ENCODE results near the gene C2CD2. TPM values are rescaled to one million over a fixed set of nuclear protein-coding genes. Genes with fewer than 3 reads are reported as not detected.

Gene C2CD2
- total and polyA plus RNA-seq, 2 of the 8 experiments (the other 6 are each of a cell fraction or from before 2014, with no cell fraction given): 10.4 to 13.0 TPM

GRCh38 chr21:41900401-41900800, 53.4 kb downstream of the C2CD2 start:
- Histone ChIP-seq H4K8ac (ENCODE audit: extremely low read depth, insufficient read depth, low read length) (no peak overlapping the region), H3K4me3 (ENCODE audit: extremely low read depth in 1 of 4, insufficient read depth in 2 of 4, low read depth in 3 of 4, low read length in 4 of 4) (no peak overlapping the region), H3K4me1 (replicated peaks in 1 of 4; ENCODE audit: control insufficient read depth in 3 of 4, insufficient read depth in 4 of 4, low read length in 3 of 4) (peaks cover 4 to 23% (median 19%) of the 10 kb centered on the region in 4 experiments), H3K27me3 (replicated peaks in 1 of 4; ENCODE audit: control insufficient read depth in 3 of 4, extremely low read depth in 1 of 4, insufficient read depth in 3 of 4, low read length in 3 of 4) (no peaks in the 10 kb centered on the region), H3K36me3 (ENCODE audit: control insufficient read depth in 2 of 4, insufficient read depth in 4 of 4, low read length in 3 of 4) (no peaks in the 10 kb centered on the region; a peak in 1 of 8 replicates), H3K79me1 (ENCODE audit: low read depth, low read length) (no peaks in the 10 kb centered on the region), H2BK12ac (ENCODE audit: low read depth, low read length) (no peak overlapping the region), H2BK20ac (ENCODE audit: low read length) (no peak overlapping the region), H4K5ac (ENCODE audit: insufficient read length, low read depth, low read length) (no peak overlapping the region), H3K56ac (replicated peaks; ENCODE audit: insufficient read length, low read depth, low read length) (no peak overlapping the region), H3K9me3 (ENCODE audit: insufficient read depth in 2 of 2, low read depth in 1 of 2, low read length in 1 of 2) (no peaks in the 10 kb centered on the region), H3K4ac (replicated peaks; ENCODE audit: insufficient read length, low read depth, low read length) (no peak overlapping the region), H3K23ac (ENCODE audit: insufficient read length) (no peak overlapping the region), H4K91ac (replicated peaks; ENCODE audit: insufficient read length, low read length) (no peak overlapping the region), H2BK15ac (ENCODE audit: low read length) (no peak overlapping the region), H3K18ac (ENCODE audit: extremely low read depth, low read length) (no peak overlapping the region), H3K14ac (ENCODE audit: insufficient read length) (no peak overlapping the region), H4K20me1 (replicated peaks in 1 of 2; ENCODE audit: control insufficient read depth in 1 of 2, insufficient read depth in 2 of 2, low read length in 2 of 2) (no peaks in the 10 kb centered on the region), H2BK5ac (ENCODE audit: low read depth, low read length) (no peak overlapping the region), H3K79me2 (ENCODE audit: control insufficient read depth in 1 of 2, insufficient read depth in 2 of 2, low read length in 2 of 2) (no peaks in the 10 kb centered on the region), H2AK5ac (ENCODE audit: low read depth, low read length) (no peak overlapping the region), H3K27ac (ENCODE audit: low read depth, low read length) (no peak overlapping the region), H2BK120ac (replicated peaks; ENCODE audit: low read depth, low read length) (no peak overlapping the region), H3K23me2 (ENCODE audit: low read depth, low read length) (no peaks in the 10 kb centered on the region), H2AFZ (ENCODE audit: low read length) (no peak overlapping the region), H3K9ac (replicated peaks in 1 of 4; ENCODE audit: extremely low read depth in 1 of 4, low read depth in 3 of 4, low read length in 3 of 4) (no peak overlapping the region), H3K4me2 (ENCODE audit: insufficient read depth in 1 of 2, low read depth in 2 of 2, low read length in 2 of 2) (no peak overlapping the region)
- no peak for FAIRE-seq
- WGBS, 2 experiments (ENCODE audit: extremely low coverage in 1 of 2, insufficient coverage in 1 of 2, insufficient read length in 1 of 2, insufficient replicate concordance in 2 of 2, low coverage in 1 of 2, low lambda C conversion rate in 2 of 2, missing lambda C conversion rate in 1 of 2): 82% methylated on average over 6 of the region's 6 CpGs; no CpG with 5 or more reads in 1 of the 2 experiments
- no peak for DNase-seq (ENCODE audit: low read depth in 1 of 2, low spot score in 2 of 2)
- ChIA-PET POLR2A (ENCODE audit: partially characterized antibody) (no interaction called here), CTCF (ENCODE audit: partially characterized antibody) (no interaction called here)
- no peak for TF ChIP-seq TEAD4 (IDR thresholded peaks at IDR 0.05; ENCODE audit: low read depth, low read length)
- TF ChIP-seq FOSL1 (IDR thresholded peaks at IDR 0.05; ENCODE audit: insufficient read depth, low read depth, low read length): no peak
- TF ChIP-seq TCF12 (IDR thresholded peaks at IDR 0.05; ENCODE audit: low read depth, low read length): no peak
- no peak for TF ChIP-seq NANOG (IDR thresholded peaks at IDR 0.05; ENCODE audit: insufficient read depth, low read depth, low read length, poor library complexity, severe bottlenecking)
- TF ChIP-seq SP2 (IDR thresholded peaks at IDR 0.05; ENCODE audit: low read length): no peak
- TF ChIP-seq E2F6 (IDR thresholded peaks at IDR 0.05): no peak
- TF ChIP-seq CHD1 (IDR thresholded peaks at IDR 0.05; ENCODE audit: low read depth, low read length): no peak
- TF ChIP-seq GABPA (IDR thresholded peaks at IDR 0.05; ENCODE audit: borderline replicate concordance, insufficient read depth, low read length): no peak
- no peak for TF ChIP-seq ZNF274 (IDR thresholded peaks at IDR 0.05; ENCODE audit: borderline replicate concordance, extremely low read depth, low read length)
- TF ChIP-seq ASH2L (IDR thresholded peaks at IDR 0.05; ENCODE audit: low read length): no peak
- no peak for TF ChIP-seq KDM1A (IDR thresholded peaks at IDR 0.05; ENCODE audit: borderline replicate concordance, low read length)
- no peak for TF ChIP-seq EGR1 (IDR thresholded peaks at IDR 0.05; ENCODE audit: borderline replicate concordance, low read depth, low read length)
- no peak for TF ChIP-seq TAF7 (optimal IDR thresholded peaks at IDR 0.05; ENCODE audit: borderline replicate concordance, low read depth, low read length)
- no peak for TF ChIP-seq EZH2 (IDR thresholded peaks at IDR 0.05; ENCODE audit: low read depth, low read length, severe bottlenecking)
